Fibroblast of skin of right quadriceps (primary cell): ENCODE data around the gene LEO1.

Experiments used
- DNase-seq: peaks from one replicate; pipeline ENCODE4 v3.0.0-alpha.2; 2013

Gene LEO1

DNA sequence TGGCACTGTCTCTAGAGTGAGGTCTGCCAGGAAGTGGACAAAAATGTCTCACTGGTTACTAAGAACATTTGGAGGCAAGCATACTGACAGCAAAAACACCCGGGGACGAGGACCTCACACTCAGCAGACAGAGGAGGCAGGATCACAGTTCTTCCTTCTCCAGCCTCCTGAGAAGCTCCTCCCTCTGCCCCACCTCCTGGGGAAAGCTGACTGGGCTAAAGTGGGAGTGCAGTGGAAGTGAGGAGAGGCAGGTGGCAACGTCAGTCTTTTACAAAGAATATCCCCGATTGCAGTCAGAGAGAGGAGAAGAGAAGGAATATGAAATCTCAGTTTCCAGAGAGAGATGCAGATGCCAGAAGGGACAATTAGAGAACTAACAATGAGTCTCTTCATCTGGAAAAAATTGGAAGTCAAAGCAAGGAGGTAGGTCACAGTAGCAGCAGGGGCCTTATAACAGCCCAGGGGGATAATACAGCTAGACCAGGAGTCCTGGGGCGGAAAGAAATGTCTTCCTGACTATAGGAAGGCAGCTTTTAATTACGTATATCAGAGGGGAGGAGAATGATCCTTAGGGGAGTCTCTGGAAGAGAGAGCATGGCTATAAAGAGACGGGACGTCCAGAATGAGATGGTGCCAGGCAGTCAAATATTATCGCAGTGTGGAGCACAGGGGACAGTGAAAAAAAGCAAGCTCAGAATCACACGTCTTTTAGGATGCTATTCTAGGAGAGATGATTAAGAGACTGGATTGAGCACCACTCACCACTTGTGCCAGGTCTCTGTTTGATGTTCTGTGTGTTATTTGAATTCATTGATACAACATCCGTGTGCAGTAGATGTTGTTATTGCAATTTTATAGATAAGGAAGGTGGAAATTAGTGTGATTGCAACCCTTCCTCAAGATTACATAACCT lies 47.2 kb downstream of the LEO1 start:
- no peak for DNase-seq

DNA sequence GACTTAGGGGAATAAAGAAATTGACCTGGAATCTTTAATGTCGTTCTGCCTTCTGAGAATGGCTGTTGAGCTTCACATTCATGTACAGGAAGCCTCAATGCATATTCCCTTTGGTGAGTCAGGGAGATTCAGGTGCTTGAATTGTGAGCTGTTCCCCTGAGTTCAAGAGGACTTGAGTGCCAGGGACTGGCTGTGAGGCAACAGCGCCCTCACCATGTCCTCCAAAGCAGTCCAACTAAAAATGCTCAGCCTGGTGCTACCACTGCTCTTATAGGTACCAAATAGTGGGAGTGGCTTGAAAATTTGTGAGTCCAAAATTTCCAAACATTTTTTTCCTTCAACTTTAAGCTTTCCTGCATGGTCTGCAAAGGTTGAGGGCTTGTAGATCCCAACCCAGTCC lies 54.1 kb downstream of the LEO1 start:
- DNase-seq: peak; percentile 17

GRCh38 chr15:51912528-51912927 lies 59.0 kb downstream of the LEO1 start:
- no peak for DNase-seq

GRCh38 chr15:51909584-51909983 lies 62.0 kb downstream of the LEO1 start:
- no peak for DNase-seq

DNA sequence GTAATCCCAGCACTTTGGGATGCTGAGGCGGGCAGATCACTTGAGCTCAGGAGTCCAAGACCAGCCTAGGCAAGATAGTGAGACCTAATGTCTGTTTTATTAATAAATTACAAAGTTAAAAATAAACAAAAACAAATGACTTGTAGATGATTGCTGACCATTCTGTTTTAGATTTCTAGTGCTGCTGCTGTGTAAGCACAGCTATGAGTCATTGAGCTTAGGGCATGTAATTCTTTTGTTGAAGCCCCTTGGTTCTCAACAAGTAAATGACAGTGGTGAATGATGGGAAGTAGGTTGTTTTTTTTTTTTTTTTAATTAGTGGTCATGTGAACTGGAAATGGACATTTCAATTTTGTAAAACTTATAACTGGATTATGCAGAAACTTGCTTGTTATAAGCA lies 63.3 kb downstream of the LEO1 start:
- no peak for DNase-seq

DNA sequence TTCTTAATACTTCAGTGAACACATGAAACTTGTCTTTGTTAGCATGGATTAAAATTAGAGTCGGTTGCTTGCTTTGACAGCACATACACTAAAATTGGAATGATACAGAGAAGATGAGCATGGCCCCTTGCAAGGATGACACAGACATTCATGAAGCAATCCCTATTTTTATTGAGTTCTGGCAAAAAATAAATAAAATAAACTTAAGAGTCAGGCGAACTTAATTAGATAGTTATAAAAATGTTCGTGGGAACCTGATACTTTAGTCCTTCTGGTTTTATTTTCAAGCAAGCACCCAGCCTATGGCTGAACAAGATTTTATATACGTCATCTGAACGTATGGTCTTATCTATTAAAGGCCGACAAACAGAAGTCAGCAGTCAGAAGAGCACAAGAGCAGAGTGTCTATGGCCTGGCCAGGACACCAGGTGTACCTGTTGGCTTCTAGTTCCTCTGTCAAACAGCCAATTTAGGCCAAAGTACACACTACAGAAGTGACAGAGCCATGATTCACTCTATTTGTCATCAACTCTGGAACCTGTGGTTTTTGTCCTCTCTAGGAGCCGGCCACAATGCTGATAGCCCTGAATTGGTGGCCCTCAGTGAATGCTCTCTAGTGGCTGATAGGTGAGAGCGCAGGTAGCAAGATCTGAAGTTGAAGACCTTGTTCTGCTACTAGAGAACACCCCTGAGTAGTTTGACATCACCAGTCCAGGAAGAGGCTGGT lies 64.3 kb downstream of the LEO1 start:
- no peak for DNase-seq

GRCh38 chr15:51904931-51905330 lies 66.6 kb downstream of the LEO1 start:
- no peak for DNase-seq

- DNase-seq: no peak
These were observed 67.2 kb downstream of the LEO1 start for GRCh38 chr15:51904421-51904820.

DNA sequence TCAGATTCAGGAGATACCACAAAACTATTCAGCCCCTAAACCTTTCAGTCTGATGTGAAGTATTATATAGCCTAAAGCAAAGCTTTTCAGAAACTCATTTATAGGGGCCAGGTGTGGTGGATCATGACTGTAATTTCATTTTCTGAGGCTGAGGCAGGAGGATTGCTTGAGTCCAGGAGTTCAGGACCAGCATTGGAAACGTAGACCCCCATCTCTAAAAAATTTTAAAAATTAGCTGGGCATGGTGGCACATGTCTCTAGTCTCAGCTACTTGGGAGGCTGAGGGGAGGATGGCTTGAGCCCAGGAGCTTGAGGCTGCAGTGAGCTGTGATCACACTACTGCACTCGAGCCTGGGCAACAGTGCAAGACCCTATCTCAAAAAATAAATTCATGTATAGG lies 82.1 kb downstream of the LEO1 start:
- no peak for DNase-seq

GRCh38 chr15:51888593-51889195 lies 82.9 kb downstream of the LEO1 start:
- no peak for DNase-seq
